HG03460 (cell line): Measurements from ENCODE around the gene UNC13C.

Experiments
- ATAC-seq: cut with Tn5 transposase; IDR thresholded peaks from one replicate; pipeline ENCODE4 v1.9.1; 2021; ENCODE audit not compliant: unreplicated experiment

UNC13C gene

GRCh38 chr15:54102704-54103103, 124.5 kb downstream of the UNC13C start:
- no peak for ATAC-seq

GRCh38 chr15:54109014-54109413, 130.8 kb downstream of the UNC13C start:
- no peak for ATAC-seq

GRCh38 chr15:54119051-54119450, 140.8 kb downstream of the UNC13C start:
- no peak for ATAC-seq

DNA sequence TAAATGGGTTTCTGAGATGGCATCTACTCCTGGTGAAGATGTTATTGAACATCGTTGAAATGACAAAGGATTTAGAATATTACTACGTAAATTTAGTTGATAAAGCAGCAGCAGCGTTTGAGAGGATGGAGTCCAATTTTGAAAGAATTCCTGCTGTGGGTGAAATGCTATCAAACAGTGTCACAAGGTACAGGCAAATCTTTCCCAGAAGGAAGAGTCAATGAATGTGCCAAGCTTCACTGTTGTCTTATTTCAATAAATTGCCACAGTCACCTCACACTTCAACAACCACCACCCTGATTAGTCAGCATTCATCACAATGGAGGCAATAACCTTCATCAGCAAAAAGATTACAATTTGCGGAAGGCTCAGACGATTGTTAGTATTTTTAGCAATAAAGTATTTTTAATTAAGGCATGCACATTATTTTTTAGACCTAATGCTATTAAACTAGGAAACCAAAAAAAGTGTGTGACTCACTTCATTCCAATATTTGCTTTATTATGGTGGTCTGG, 142.8 kb downstream of the UNC13C start:
- no peak for ATAC-seq

DNA sequence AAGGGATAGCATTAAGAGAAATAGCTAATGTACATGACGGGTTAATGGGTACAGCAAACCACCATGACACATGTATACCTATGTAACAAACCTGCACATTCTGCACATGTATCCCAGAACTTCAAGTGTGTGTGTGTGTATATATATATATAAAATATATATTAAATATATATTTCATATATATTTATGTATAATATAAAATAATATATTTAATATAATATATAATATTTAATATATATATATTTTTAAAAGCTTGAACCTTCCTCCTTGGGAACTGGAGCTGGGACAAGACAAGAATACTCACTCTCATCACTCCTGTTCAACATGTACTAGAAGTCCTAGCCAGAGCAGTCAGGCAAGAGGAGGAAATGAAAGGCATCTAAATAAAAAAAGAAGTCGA, 149.3 kb downstream of the UNC13C start:
- ATAC-seq = no peak

DNA sequence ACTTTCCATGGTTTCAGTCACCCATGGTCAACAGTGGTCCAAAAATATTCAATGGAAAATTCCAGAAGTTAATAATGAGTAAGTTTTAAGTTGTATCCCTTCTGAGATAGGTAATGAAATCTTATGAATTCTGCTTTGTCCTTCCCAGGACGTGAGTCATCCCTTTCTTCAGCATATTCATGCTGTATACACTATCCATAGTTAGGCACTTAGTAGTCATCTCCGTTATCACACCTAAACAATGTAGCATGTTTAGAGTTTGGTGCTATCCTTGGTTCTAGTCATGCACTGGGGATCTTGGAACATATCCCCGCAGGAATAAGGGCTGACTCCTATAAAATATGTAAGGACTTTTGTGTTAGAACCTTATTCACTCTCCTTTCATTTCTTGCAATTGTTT, 153.2 kb downstream of the UNC13C start:
- no peak for ATAC-seq

- ATAC-seq = no peak
Observed at GRCh38 chr15:54149115-54149531, 170.9 kb downstream of the UNC13C start.

- no peak for ATAC-seq
Observed at GRCh38 chr15:54150255-54150654, 172.0 kb downstream of the UNC13C start.

DNA sequence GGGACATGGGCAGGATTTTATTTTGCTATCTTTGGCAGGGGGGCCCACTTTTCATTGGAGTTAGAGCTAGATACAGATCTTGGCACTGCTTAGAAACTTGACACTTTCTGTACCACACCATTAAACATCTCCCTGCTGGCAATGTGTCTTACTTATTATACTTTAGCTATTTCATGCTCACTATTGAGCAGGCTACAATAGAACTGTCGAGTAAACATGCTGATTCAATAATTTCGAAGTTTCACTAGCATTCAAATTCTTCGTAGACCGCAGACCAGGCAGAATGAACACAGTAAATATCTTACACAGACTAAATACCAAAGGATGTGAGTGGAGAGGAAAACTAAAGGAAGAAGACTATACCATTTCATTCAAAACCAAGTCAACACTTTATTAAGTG, 180.8 kb downstream of the UNC13C start:
- no peak for ATAC-seq

- no peak for ATAC-seq
Observed at GRCh38 chr15:54187325-54187724, 209.1 kb downstream of the UNC13C start.

- no peak for ATAC-seq
Observed at GRCh38 chr15:54197995-54198394, 219.8 kb downstream of the UNC13C start.

DNA sequence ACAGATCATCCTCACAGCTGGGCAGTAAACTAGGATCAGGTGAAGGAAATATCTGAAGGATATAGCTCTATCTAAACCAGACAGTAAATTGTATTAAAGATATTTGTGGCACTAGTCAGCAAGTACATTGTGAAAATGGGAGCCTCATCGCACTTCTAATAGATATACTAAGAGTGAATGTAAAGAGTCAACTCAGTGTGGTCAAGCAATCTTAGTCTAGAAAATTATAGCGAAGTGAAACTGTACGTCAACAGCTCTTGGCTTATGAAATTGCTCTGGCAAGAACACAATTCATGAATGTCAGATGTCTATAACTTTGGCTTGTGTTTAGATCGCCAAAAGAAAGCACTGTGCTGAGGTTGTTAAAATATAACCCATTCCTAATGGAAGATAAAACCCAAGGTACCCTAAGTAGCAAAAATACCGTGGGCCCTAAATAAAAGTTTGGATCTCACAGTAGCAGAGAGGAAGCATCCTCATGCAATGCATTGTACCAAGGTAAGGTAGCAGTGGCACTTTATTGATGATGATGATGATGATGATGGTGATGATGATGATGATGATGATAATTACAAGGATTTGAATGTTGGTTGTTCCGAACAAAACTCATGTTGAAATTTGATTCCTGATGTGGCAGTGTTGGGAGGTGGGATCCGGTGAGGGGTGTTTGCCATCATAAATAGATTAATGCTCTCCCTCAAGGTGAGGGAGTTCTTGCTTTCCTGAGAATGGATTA, 228.5 kb downstream of the UNC13C start:
- ATAC-seq = no peak

DNA sequence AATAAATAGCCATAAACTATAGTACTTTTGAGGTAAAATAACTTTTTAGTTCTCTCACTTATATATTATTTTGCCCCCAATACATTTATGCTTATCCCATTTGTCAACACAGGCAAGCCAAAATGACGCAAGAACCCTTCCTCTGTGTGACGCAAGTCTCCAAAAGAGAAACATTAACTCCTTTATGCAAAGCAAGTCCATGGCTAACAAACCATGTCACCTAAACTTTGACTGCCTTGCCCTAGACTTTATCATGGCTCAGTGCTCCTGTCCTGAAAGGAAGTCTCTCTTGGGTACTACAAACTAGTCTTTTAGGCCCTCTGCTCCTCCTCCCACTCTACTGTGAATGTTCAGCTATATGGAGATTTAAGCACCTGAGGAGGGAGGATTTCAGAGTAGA, 230.5 kb downstream of the UNC13C start:
- ATAC-seq = no peak

GRCh38 chr15:54212635-54213034, 234.4 kb downstream of the UNC13C start:
- no peak for ATAC-seq

DNA sequence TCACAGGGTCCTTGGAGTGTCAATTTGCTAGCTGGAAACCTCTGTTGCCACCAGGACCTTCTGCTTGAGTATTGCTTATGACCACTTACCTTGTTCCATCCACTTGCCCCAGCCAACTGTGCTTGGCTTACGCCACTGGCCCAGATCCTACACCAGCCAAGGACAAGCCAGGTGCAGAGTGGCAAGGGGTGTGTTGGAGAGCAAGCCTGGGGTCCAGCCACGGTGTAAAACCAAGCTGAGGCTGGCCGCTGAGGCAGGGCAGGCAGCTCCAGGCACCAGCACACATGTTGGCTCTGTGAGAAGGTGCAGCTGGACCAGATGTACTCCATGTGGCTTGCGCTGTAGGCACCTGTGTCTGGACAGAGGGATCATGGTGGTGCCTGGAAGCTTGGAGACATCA, 248.2 kb downstream of the UNC13C start:
- no peak for ATAC-seq

DNA sequence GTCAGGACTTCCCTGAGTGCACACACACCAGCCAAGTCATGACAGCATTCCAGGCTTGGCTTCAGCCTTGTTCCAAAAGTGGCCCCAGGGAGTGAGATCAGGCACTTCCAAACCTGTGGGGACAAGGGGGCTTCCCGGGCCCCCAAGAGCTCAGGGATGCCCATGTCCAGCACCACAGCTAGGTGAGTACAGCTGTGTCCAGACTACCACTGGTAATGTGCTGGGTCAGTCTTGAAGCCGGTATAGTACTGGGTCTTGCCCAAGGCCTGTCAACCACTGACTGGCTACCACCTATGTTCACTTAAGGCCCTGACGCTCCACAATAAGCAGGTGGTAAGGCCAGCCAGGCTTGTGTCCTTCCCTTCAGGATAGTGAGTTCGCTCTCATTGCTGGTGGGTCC, 249.3 kb downstream of the UNC13C start:
- ATAC-seq = no peak

DNA sequence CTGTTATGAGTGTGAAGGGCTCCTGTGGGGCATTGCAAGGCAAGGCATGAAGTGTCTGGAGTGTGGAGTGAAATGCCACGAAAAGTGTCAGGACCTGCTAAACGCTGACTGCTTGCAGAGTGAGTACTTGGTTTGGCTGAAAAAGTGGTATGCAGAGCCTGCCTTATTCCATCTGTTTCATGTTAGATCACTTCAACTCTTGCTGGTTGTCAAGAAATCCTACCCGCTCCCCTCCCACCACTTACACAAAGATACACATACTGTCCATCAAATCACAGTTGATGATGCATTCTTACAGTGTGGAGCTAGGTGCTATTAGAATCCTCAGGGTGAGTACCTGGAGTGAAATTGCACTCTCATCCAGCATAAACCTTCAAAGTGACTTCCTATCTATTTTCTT, 272.1 kb downstream of the UNC13C start:
- ATAC-seq = no peak

- no peak for ATAC-seq
Observed at GRCh38 chr15:54256190-54256589, 277.9 kb downstream of the UNC13C start.

GRCh38 chr15:54273928-54274327, 295.7 kb downstream of the UNC13C start:
- no peak for ATAC-seq

DNA sequence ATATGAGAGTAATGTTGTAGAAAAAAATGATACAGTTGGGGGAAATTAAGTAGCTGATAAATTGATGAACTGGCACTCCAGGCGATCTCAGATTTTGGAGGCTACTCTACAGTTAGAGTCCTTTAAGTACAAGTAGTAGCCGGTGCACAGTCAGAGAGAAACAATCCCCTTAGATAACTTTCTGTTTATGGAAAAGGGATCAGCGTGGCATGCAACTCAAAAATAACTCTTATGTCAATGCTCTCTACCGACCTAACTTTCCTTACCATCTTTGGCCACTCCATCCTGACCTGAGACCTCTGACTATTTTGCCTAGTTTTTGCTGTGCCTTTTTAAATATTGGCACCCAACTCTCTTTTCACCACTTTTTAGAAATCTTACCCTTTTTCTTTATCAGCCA, 299.6 kb downstream of the UNC13C start:
- no peak for ATAC-seq

- no peak for ATAC-seq
Observed at GRCh38 chr15:54280726-54281125, 302.5 kb downstream of the UNC13C start.

- ATAC-seq = no peak
Observed at GRCh38 chr15:54282228-54282836, 304.1 kb downstream of the UNC13C start.

GRCh38 chr15:54288049-54288448, 309.8 kb downstream of the UNC13C start:
- no peak for ATAC-seq
